H9 (cell line): ENCODE measurements around the gene YPEL5. TPM values are rescaled to one million over a fixed set of nuclear protein-coding genes. Genes with fewer than 3 reads are reported as not detected.

Experiments used
- DNase-seq: peaks from one replicate; pipeline ENCODE4 v3.0.0-alpha.2; 2017
- H2AFZ ChIP-seq: one replicate; pipeline ENCODE4 v1.6.1; 2013; ENCODE audit warnings: mild to moderate bottlenecking, low read length, control low read depth, moderate library complexity
- H2AK5ac ChIP-seq: 2 replicates; pipeline ENCODE4 v1.6.1; 2013; ENCODE audit warnings: low read length, control low read depth, mixed read lengths; ENCODE audit not compliant: insufficient read length
- H2BK120ac ChIP-seq: one replicate; pipeline ENCODE4 v1.6.1; 2013; ENCODE audit warnings: low read depth, mild to moderate bottlenecking, low read length, control low read depth, inconsistent platforms; ENCODE audit not compliant: poor library complexity, severe bottlenecking
- H2BK12ac ChIP-seq: 2 replicates; pipeline ENCODE4 v1.6.1; 2013; ENCODE audit warnings: low read length, control low read depth, mixed read lengths, low read depth; ENCODE audit not compliant: insufficient read length
- H2BK15ac ChIP-seq: 2 replicates; pipeline ENCODE4 v1.6.1; 2013; ENCODE audit warnings: low read depth, low read length, control low read depth
- H2BK20ac ChIP-seq: one replicate; pipeline ENCODE4 v1.6.1; 2013; ENCODE audit warnings: low read depth, mild to moderate bottlenecking, low read length, control low read depth, inconsistent platforms; ENCODE audit not compliant: poor library complexity, severe bottlenecking
- H2BK5ac ChIP-seq: 2 replicates; pipeline ENCODE4 v1.6.1; 2013; ENCODE audit warnings: low read length, control low read depth, mixed read lengths; ENCODE audit not compliant: insufficient read length
- H3K14ac ChIP-seq: 2 replicates; pipeline ENCODE4 v1.6.1; 2013; ENCODE audit warnings: low read length, control low read depth; ENCODE audit not compliant: insufficient read depth
- H3K18ac ChIP-seq: 2 replicates; pipeline ENCODE4 v1.6.1; 2013; ENCODE audit warnings: low read depth, mild to moderate bottlenecking, mixed read lengths, low read length, control low read depth; ENCODE audit not compliant: insufficient read length
- H3K23ac ChIP-seq: 2 replicates; pipeline ENCODE4 v1.6.1; 2013; ENCODE audit warnings: low read length, control low read depth, mixed read lengths, low read depth; ENCODE audit not compliant: insufficient read length
- H3K23me2 ChIP-seq: 2 replicates; pipeline ENCODE4 v1.6.1; 2013; ENCODE audit warnings: low read depth, mild to moderate bottlenecking, mixed read lengths, low read length, control low read depth; ENCODE audit not compliant: insufficient read length, poor library complexity, severe bottlenecking
- H3K27ac ChIP-seq: 2 replicates; pipeline ENCODE4 v1.5.1; 2013; ENCODE audit warnings: low read length, control low read depth, mixed read lengths, low read depth; ENCODE audit not compliant: insufficient read length
- H3K27me3 ChIP-seq: 2 replicates; pipeline ENCODE4 v1.6.1; 2013; ENCODE audit warnings: low read length, control low read depth, inconsistent platforms; ENCODE audit not compliant: insufficient read depth
- H3K4ac ChIP-seq: 2 replicates; pipeline ENCODE4 v1.6.1; 2013; ENCODE audit warnings: low read depth, mild to moderate bottlenecking, control low read depth, inconsistent platforms, low read length, moderate library complexity
- H3K4me1 ChIP-seq: 2 replicates; pipeline ENCODE4 v1.6.1; 2013; ENCODE audit warnings: low read length, control low read depth, inconsistent platforms; ENCODE audit not compliant: insufficient read depth
- H3K4me2 ChIP-seq: 2 replicates; pipeline ENCODE4 v1.6.1; 2013; ENCODE audit warnings: low read length, control low read depth, mixed read lengths; ENCODE audit not compliant: insufficient read length, insufficient read depth
- H3K56ac ChIP-seq: 2 replicates; pipeline ENCODE4 v1.6.1; 2013; ENCODE audit warnings: low read depth, mild to moderate bottlenecking, mixed read lengths, low read length, control low read depth; ENCODE audit not compliant: insufficient read length
- H3K79me1 ChIP-seq: 2 replicates; pipeline ENCODE4 v1.6.1; 2013; ENCODE audit warnings: low read depth, mild to moderate bottlenecking, moderate library complexity, low read length, control low read depth, inconsistent platforms; ENCODE audit not compliant: insufficient read depth, poor library complexity, severe bottlenecking
- H3K79me2 ChIP-seq: 2 replicates; pipeline ENCODE4 v1.6.1; 2013; ENCODE audit warnings: low read length, control low read depth, inconsistent platforms; ENCODE audit not compliant: insufficient read depth
- H3K9ac ChIP-seq: 2 replicates; pipeline ENCODE4 v1.6.1; 2013; ENCODE audit warnings: low read length, control low read depth, mixed read lengths; ENCODE audit not compliant: insufficient read length; ENCODE audit errors: extremely low read depth
- H3K9me3 ChIP-seq: one replicate; pipeline ENCODE4 v1.6.1; 2013; ENCODE audit warnings: low read depth, low read length, inconsistent platforms; ENCODE audit not compliant: control insufficient read depth
- H3T11ph ChIP-seq: one replicate; pipeline ENCODE4 v1.6.1; 2013; ENCODE audit warnings: mild to moderate bottlenecking, low read length, control low read depth, inconsistent platforms
- H4K20me1 ChIP-seq: one replicate; pipeline ENCODE4 v1.6.1; 2013; ENCODE audit not compliant: control insufficient read depth, insufficient read length, insufficient read depth
- H4K5ac ChIP-seq: 2 replicates; pipeline ENCODE4 v1.6.1; 2013; ENCODE audit warnings: low read depth, mild to moderate bottlenecking, mixed read lengths, low read length, control low read depth; ENCODE audit not compliant: insufficient read length
- H4K8ac ChIP-seq: replicated peaks from 2 replicates; pipeline ENCODE4 v1.6.1; 2013; ENCODE audit warnings: low read length, control low read depth, mixed read lengths, low read depth; ENCODE audit not compliant: insufficient read length
- H4K91ac ChIP-seq: 2 replicates; pipeline ENCODE4 v1.6.1; 2013; ENCODE audit warnings: low read depth, mild to moderate bottlenecking, moderate library complexity, mixed read lengths, low read length, control low read depth; ENCODE audit not compliant: insufficient read length
- H3K27ac Mint-ChIP-seq, 3 experiments: 2 replicates in 2 of 3; 3 replicates in 1 of 3; pipeline ENCODE4 v1.8.0; 2020 to 2021; ENCODE audit warnings: mixed read lengths in 3 of 3, mild to moderate bottlenecking in 1 of 3, moderate library complexity in 1 of 3
- H3K27me3 Mint-ChIP-seq: 2 replicates; pipeline ENCODE4 v1.8.0; 2021; ENCODE audit warnings: low read depth, mild to moderate bottlenecking, moderate library complexity, mixed read lengths
- H3K36me3 Mint-ChIP-seq, 3 experiments: 2 replicates in 2 of 3; 3 replicates in 1 of 3; pipeline ENCODE4 v1.8.0; 2020 to 2021; ENCODE audit warnings: low read depth in 3 of 3, mixed read lengths in 3 of 3; ENCODE audit not compliant: insufficient read depth in 1 of 3
- H3K4me1 Mint-ChIP-seq, 2 experiments: 2 replicates each; pipeline ENCODE4 v1.8.0; 2020; ENCODE audit warnings: mixed read lengths in 2 of 2
- H3K4me3 Mint-ChIP-seq, 2 experiments: 2 replicates in 1 of 2; 3 replicates in 1 of 2; pipeline ENCODE4 v1.8.0; 2020 to 2021; ENCODE audit warnings: mild to moderate bottlenecking in 2 of 2, mixed read lengths in 2 of 2, moderate library complexity in 1 of 2
- H3K9me3 Mint-ChIP-seq, 2 experiments: 2 replicates in 1 of 2; 3 replicates in 1 of 2; pipeline ENCODE4 v1.8.0; 2020; ENCODE audit warnings: mild to moderate bottlenecking in 2 of 2, mixed read lengths in 2 of 2, moderate library complexity in 1 of 2
- CTCF ChIP-seq: fragments of 200-600 bp; sonication (generic); conservative IDR thresholded peaks from 3 replicates; pipeline ENCODE4 v1.8.0; 2021; ENCODE audit warnings: antibody characterized with exemption, mild to moderate bottlenecking
- WGBS: extraction: QIAGEN DNeasy Blood & Tissue Kit; methylation state at CpG from one replicate; pipeline ENCODE4 v1.1.7; 2013; ENCODE audit warnings: missing lambda C conversion rate, low lambda C conversion rate, mixed read lengths; ENCODE audit not compliant: insufficient read length; ENCODE audit errors: extremely low coverage; 5-methylcytosine and 5-hydroxymethylcytosine counted together
- total RNA-seq: library from RNA; stranded (reverse); gene quantifications from 2 replicates; pipeline ENCODE4 v1.2.1, GENCODE V29; 2021

YPEL5 gene
- total RNA-seq, 1 experiment from 2014 or later = 28.5 TPM

- no peaks in the 10 kb centered on the region for H3K23me2 ChIP-seq
- no peak overlapping the region for H2BK12ac ChIP-seq
- Mint-ChIP-seq H3K27me3 (no peaks in the 10 kb centered on the region), H3K9me3 (no peaks in the 10 kb centered on the region), H3K27ac (no peak overlapping the region; a peak in 1 of 7 replicates), H3K4me1 (peaks cover 5 to 6% of the 10 kb centered on the region in 2 experiments), H3K36me3 (no peaks in the 10 kb centered on the region), H3K4me3 (no peak overlapping the region; a peak in 1 of 5 replicates)
- no peak overlapping the region for H3K9ac ChIP-seq
- H2AK5ac ChIP-seq = no peak overlapping the region
- TF ChIP-seq CTCF = peak; percentile 95
- H3K79me1 ChIP-seq = no peaks in the 10 kb centered on the region
- no peak overlapping the region for H3K14ac ChIP-seq
- H2BK15ac ChIP-seq = no peak overlapping the region
- no peak overlapping the region for H3T11ph ChIP-seq
- H3K4ac ChIP-seq = no peak overlapping the region
- peak; percentile 84 for DNase-seq
- no peak overlapping the region for H3K56ac ChIP-seq
- H3K27me3 ChIP-seq = no peaks in the 10 kb centered on the region
- H3K23ac ChIP-seq = no peak overlapping the region
- no peak overlapping the region for H4K5ac ChIP-seq
- no peaks in the 10 kb centered on the region for H3K79me2 ChIP-seq
- no peak overlapping the region for H3K27ac ChIP-seq
- H3K18ac ChIP-seq = no peak overlapping the region
- H2BK5ac ChIP-seq = no peak overlapping the region
- H2BK120ac ChIP-seq = no peak overlapping the region
- no peaks in the 10 kb centered on the region for H3K9me3 ChIP-seq
- H3K4me1 ChIP-seq = no peaks in the 10 kb centered on the region
- WGBS = no CpG with 5 or more reads among the region's 2 CpGs
- H4K8ac ChIP-seq = no peak overlapping the region
- no peak overlapping the region for H3K4me2 ChIP-seq
- H4K91ac ChIP-seq = no peak overlapping the region
- H4K20me1 ChIP-seq = no peaks in the 10 kb centered on the region
- no peak overlapping the region for H2AFZ ChIP-seq
- no peak overlapping the region for H2BK20ac ChIP-seq
Measured at GRCh38 chr2:30208453-30208852, 61.6 kb downstream of the YPEL5 start.
